ENCODE data around the gene GNAT1.

GNAT1 gene

GRCh38 chr3:50193746-50194127 lies 2.3 kb downstream of the GNAT1 start:
- WGBS, 2 experiments (ENCODE audit: insufficient coverage in 2 of 2): 93 to 94% methylated on average over 34 of the region's 34 CpGs

GRCh38 chr3:50194128-50194902 lies 2.9 kb downstream of the GNAT1 start:
- H3K4me1 ChIP-seq (ENCODE audit: control insufficient read depth, insufficient read depth, low read length, poor library complexity, severe bottlenecking): no peaks in the 10 kb centered on the region

More at GRCh38 chr3:50193746-50194127, 2.3 kb downstream of the GNAT1 start:
- H3K27ac ChIP-seq (ENCODE audit: low read depth, low read length, severe bottlenecking): no peak overlapping the region
- H3K4me1 ChIP-seq (ENCODE audit: control insufficient read depth, insufficient read depth, low read length, poor library complexity, severe bottlenecking): no peaks in the 10 kb centered on the region
- no peaks in the 10 kb centered on the region for H3K9me3 ChIP-seq (ENCODE audit: control insufficient read depth, low read length)
- H3K36me3 ChIP-seq (ENCODE audit: control insufficient read depth, insufficient read depth, low read length): no peaks in the 10 kb centered on the region
- H3K4me3 ChIP-seq (ENCODE audit: extremely low read depth, insufficient read depth, low read length, poor library complexity, severe bottlenecking): no peak overlapping the region

GRCh38 chr3:50194903-50195500 lies 3.6 kb downstream of the GNAT1 start:
- Histone ChIP-seq H3K36me3 (ENCODE audit: control insufficient read depth, insufficient read depth, low read length) (no peaks in the 10 kb centered on the region), H3K9me3 (ENCODE audit: control insufficient read depth, low read length) (no peaks in the 10 kb centered on the region), H3K27ac (ENCODE audit: low read depth, low read length, severe bottlenecking) (no peak overlapping the region), H3K4me3 (ENCODE audit: extremely low read depth, insufficient read depth, low read length, poor library complexity, severe bottlenecking) (no peak overlapping the region), H3K4me1 (ENCODE audit: control insufficient read depth, insufficient read depth, low read length, poor library complexity, severe bottlenecking) (no peaks in the 10 kb centered on the region)
- 86 to 87% methylated on average over 7 to 12 of the region's 14 CpGs for WGBS, 2 experiments (ENCODE audit: insufficient coverage in 2 of 2)

More at GRCh38 chr3:50194128-50194902, 2.9 kb downstream of the GNAT1 start:
- no peaks in the 10 kb centered on the region for H3K9me3 ChIP-seq (ENCODE audit: control insufficient read depth, low read length)
- WGBS, 2 experiments (ENCODE audit: insufficient coverage in 2 of 2): 50 to 61% methylated on average over 54 to 63 of the region's 70 CpGs
- H3K4me3 ChIP-seq (ENCODE audit: extremely low read depth, insufficient read depth, low read length, poor library complexity, severe bottlenecking): no peak overlapping the region
- H3K36me3 ChIP-seq (ENCODE audit: control insufficient read depth, insufficient read depth, low read length): no peaks in the 10 kb centered on the region
- H3K27ac ChIP-seq (ENCODE audit: low read depth, low read length, severe bottlenecking): no peak overlapping the region

GRCh38 chr3:50195501-50196252 lies 4.3 kb downstream of the GNAT1 start:
- Histone ChIP-seq H3K27ac (ENCODE audit: low read depth, low read length, severe bottlenecking) (no peak overlapping the region), H3K4me3 (ENCODE audit: extremely low read depth, insufficient read depth, low read length, poor library complexity, severe bottlenecking) (no peak overlapping the region)
- 57 to 76% methylated on average over 3 of the region's 4 CpGs for WGBS, 2 experiments (ENCODE audit: insufficient coverage in 2 of 2)

GRCh38 chr3:50196253-50196801 lies 4.9 kb downstream of the GNAT1 start:
- Histone ChIP-seq H3K27ac (ENCODE audit: low read depth, low read length, severe bottlenecking) (no peak overlapping the region), H3K4me1 (ENCODE audit: control insufficient read depth, insufficient read depth, low read length, poor library complexity, severe bottlenecking) (no peaks in the 10 kb centered on the region), H3K4me3 (ENCODE audit: extremely low read depth, insufficient read depth, low read length, poor library complexity, severe bottlenecking) (no peak overlapping the region), H3K36me3 (ENCODE audit: control insufficient read depth, insufficient read depth, low read length) (no peaks in the 10 kb centered on the region), H3K9me3 (ENCODE audit: control insufficient read depth, low read length) (no peaks in the 10 kb centered on the region)
- 80 to 93% methylated on average over 3 to 6 of the region's 6 CpGs for WGBS, 2 experiments (ENCODE audit: insufficient coverage in 2 of 2)

More at GRCh38 chr3:50195501-50196252, 4.3 kb downstream of the GNAT1 start:
- Histone ChIP-seq H3K36me3 (ENCODE audit: control insufficient read depth, insufficient read depth, low read length) (no peaks in the 10 kb centered on the region), H3K9me3 (ENCODE audit: control insufficient read depth, low read length) (no peaks in the 10 kb centered on the region), H3K4me1 (ENCODE audit: control insufficient read depth, insufficient read depth, low read length, poor library complexity, severe bottlenecking) (no peaks in the 10 kb centered on the region)

- H3K9me3 ChIP-seq (ENCODE audit: control insufficient read depth, low read length): no peaks in the 10 kb centered on the region
- no peak overlapping the region for H3K27ac ChIP-seq (ENCODE audit: low read depth, low read length, severe bottlenecking)
- 83 to 89% methylated on average over 5 to 10 of the region's 10 CpGs for WGBS, 2 experiments (ENCODE audit: insufficient coverage in 2 of 2)
- no peak overlapping the region for H3K4me3 ChIP-seq (ENCODE audit: extremely low read depth, insufficient read depth, low read length, poor library complexity, severe bottlenecking)
- no peaks in the 10 kb centered on the region for H3K36me3 ChIP-seq (ENCODE audit: control insufficient read depth, insufficient read depth, low read length)
- peaks cover 13% of the 10 kb centered on the region for H3K4me1 ChIP-seq (ENCODE audit: control insufficient read depth, insufficient read depth, low read length, poor library complexity, severe bottlenecking)
Measured at GRCh38 chr3:50201573-50202315, 10.3 kb downstream of the GNAT1 start.

- 80 to 88% methylated on average over 12 to 13 of the region's 16 CpGs for WGBS, 2 experiments (ENCODE audit: insufficient coverage in 2 of 2)
- Histone ChIP-seq H3K9me3 (ENCODE audit: control insufficient read depth, low read length) (no peaks in the 10 kb centered on the region), H3K36me3 (ENCODE audit: control insufficient read depth, insufficient read depth, low read length) (no peaks in the 10 kb centered on the region), H3K4me1 (ENCODE audit: control insufficient read depth, insufficient read depth, low read length, poor library complexity, severe bottlenecking) (peaks cover 13% of the 10 kb centered on the region), H3K27ac (ENCODE audit: low read depth, low read length, severe bottlenecking) (no peak overlapping the region), H3K4me3 (ENCODE audit: extremely low read depth, insufficient read depth, low read length, poor library complexity, severe bottlenecking) (no peak overlapping the region)
Measured at GRCh38 chr3:50202353-50203112, 11.1 kb downstream of the GNAT1 start.

- Histone ChIP-seq H3K36me3 (ENCODE audit: control insufficient read depth, insufficient read depth, low read length) (no peaks in the 10 kb centered on the region), H3K4me3 (ENCODE audit: extremely low read depth, insufficient read depth, low read length, poor library complexity, severe bottlenecking) (no peak overlapping the region), H3K4me1 (ENCODE audit: control insufficient read depth, insufficient read depth, low read length, poor library complexity, severe bottlenecking) (peaks cover 13% of the 10 kb centered on the region), H3K9me3 (ENCODE audit: control insufficient read depth, low read length) (no peaks in the 10 kb centered on the region), H3K27ac (ENCODE audit: low read depth, low read length, severe bottlenecking) (no peak overlapping the region)
- 94 to 95% methylated on average over 6 to 8 of the region's 9 CpGs for WGBS, 2 experiments (ENCODE audit: insufficient coverage in 2 of 2)
Measured at GRCh38 chr3:50203113-50203808, 11.9 kb downstream of the GNAT1 start.
